ENCODE data around the gene KRTAP9-7.

DNA sequence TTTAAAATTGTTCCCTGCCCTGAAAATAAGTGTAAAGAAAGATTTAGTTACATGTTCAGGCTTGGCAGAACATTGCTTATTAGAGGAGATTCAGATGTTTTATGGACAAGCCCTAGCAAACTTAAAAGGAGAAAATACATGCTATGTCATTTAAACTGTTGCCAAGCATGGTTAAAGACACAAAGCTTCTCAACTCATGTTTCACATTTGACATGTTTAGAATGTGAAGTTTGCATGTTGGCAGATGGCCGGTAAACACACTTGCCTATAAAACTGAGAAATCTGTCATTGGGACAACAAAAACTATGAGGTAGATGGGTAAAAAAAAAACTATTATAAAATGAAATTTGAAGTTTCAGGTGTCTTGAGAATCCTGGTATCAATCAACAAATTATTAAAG is 21.3 kb downstream of the KRTAP9-7 start:
- TF ChIP-seq, protein P1, sequence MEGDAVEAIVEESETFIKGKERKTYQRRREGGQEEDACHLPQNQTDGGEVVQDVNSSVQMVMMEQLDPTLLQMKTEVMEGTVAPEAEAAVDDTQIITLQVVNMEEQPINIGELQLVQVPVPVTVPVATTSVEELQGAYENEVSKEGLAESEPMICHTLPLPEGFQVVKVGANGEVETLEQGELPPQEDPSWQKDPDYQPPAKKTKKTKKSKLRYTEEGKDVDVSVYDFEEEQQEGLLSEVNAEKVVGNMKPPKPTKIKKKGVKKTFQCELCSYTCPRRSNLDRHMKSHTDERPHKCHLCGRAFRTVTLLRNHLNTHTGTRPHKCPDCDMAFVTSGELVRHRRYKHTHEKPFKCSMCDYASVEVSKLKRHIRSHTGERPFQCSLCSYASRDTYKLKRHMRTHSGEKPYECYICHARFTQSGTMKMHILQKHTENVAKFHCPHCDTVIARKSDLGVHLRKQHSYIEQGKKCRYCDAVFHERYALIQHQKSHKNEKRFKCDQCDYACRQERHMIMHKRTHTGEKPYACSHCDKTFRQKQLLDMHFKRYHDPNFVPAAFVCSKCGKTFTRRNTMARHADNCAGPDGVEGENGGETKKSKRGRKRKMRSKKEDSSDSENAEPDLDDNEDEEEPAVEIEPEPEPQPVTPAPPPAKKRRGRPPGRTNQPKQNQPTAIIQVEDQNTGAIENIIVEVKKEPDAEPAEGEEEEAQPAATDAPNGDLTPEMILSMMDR (IDR thresholded peaks at IDR 0.05; ENCODE audit: extremely low read depth in 1 of 2, insufficient read depth in 1 of 2, low read depth in 1 of 2, low read length in 2 of 2): no peak
- no peak for TF ChIP-seq POLR2A (IDR thresholded peaks at IDR 0.05; ENCODE audit: low read depth, low read length)

Measured in endothelial cell of umbilical vein (primary cell).